ENCODE measurements around the gene POP4. TPM values are rescaled to one million over a fixed set of nuclear protein-coding genes. Genes with fewer than 3 reads are reported as not detected.
"Not testable (repeated sequence)": the region's sequence is repeated elsewhere in the genome, so short reads cannot be mapped to it uniquely, and the experiment has no call there.

Gene POP4
- total RNA-seq, 1 experiment from 2014 or later, result 129 TPM

DNA sequence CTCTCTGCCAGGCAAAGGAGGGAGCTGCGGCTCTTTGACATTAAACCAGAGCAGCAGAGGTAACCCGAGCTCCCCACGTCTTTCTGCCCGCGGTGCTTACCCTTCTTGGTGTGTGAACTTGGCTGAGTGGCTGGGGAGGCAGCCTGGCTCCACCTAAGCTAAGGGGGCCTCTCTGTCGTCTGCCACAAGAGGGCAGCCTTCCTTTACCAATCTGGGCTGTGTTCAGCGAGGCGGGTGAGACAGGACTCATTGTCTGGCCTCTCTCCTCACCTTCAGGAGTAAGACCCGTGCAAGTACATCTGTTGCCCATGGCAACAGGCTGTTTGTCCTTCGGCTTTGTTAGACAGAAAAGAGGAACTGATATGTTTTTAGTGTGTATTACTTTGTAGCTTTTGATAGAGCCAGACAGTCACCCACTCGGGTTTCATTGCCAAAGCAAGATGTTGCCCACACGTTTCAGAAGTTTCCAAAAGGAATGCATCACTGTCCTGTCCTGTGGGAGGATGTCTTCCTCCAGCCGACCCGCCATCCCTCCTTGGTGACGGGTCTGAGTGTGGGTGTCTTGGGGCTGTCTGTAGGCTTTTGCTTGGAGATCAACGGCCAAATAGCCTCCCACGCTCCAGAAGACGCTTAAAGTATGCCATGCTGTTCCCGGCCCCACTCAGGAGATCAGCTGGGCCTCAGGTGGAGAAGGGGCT is 4.6 kb downstream of the POP4 start:
- DNase-seq (ENCODE audit: low read depth), result peak; percentile 80

DNA sequence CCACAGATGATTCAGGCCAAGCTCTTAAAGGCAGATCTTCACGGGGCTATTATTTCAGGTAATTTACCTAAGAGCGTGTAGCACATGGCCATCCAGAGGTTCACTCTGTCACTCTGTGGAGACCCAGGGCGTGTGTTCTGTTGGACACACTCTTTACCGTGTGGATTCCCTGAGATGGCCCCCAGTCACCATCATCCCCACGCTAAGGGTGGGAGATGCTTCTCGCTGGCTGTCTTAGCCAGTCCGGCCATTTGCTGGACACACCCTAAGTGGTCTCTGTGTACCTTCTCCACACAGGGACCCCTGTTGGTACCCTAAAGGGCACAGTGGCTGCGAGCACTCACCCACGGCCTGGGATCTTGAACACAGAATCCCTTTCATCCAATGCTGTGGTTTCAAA is 6.0 kb downstream of the POP4 start:
- no peak for DNase-seq (ENCODE audit: low read depth)

DNA sequence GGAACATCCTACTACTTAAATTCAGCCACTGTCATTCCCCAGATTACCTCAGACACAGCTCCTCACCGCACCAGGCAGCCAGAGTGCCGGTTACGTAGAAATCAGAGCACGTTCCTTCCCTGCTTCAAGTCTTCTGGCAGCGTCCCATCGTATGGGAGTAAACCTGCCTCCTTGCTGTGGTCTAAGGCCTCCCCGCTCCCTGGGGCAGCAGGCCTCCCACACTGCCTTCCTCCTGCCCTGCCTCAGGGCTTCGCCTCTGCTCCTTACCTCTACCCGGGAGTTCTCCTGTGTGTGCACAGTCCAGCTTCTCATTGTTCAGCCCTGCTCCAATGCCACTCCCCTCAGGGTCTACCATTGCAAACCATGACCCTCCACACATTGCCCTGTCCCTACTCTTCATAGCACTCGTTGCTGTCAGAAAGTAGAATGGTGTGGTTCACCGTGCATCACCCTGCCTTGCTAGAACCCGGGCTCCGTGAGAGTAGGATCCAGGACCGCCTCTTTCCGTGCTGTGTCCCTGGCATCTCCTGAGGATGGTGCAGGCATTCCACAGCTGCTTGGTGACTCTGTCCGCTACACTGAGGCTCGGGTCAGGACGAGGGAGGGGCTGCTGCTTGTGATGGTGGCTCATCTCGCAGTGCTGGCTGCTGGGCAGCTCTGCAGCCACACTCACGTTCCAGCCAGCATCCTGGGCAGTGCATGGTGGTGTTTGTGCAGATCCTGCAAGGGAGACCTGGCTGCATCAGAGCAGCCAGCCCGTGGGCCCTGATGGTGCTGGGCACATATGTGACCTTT is 6.9 kb downstream of the POP4 start:
- no peak for DNase-seq (ENCODE audit: low read depth)

DNA sequence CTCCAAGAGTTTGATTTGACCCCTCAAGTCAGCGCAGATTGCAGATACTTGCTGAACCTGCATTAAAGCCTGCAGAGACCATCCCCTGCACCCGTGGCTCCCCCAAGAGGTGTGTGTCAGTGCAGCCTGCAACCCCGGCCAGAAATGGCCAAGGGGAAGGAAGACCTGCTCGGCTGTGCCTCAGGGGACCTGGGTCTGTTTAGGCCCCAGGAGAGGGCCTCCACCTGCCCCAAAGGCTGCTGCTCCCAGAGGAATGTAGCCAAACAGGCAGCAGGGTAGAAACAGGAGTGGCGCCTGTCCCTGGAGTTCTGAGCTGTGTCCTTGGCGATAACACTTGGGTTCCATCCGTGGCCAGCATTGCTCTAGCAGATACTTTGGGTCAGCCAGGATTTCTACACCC is 8.0 kb downstream of the POP4 start:
- no peak for DNase-seq (ENCODE audit: low read depth)

DNA sequence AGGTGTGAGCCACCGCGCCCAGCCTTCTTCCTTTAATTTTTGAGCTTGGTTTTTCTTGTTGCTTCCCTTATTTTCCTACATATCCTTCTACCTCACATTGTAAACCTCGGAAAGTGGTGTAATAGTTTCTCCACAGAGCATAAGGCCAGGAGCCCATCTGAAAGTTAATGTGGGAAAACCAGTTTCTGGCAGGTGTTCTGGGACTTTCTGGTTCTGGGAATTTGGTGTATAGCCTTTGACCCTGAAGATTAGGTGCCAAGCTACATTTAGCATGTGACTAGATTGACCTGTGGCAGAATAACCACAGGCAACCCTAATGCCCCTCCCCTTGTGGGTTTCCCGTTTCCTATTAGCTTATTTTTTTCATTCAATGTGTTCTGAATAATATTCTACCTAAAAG is 8.7 kb downstream of the POP4 start:
- no peak for DNase-seq (ENCODE audit: low read depth)

DNA sequence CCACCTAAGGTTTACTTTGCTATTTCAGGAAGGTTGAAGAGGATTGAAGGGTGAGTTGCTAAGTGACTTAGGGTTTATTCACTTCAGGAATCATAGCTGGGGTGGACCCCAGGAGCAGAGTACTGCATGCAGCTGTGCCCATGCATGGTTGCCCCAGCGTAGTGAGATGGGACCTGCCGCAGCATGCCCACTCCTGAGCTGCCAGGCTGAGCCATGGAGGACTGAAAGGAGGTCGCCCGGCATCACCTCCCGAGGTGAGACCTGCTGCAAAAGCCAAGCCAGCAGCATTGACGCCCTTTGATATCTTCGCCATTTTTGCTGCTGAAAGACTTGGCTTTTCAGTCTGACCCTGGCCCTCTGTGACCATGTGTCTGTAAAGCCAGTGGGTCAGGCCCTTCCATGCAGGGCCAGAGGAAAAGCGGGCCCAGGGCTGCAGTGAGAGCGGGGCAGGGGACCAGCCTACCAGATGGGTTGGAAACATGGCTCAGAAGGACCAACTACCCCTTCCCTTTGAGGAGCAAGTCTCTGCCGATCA is 9.9 kb downstream of the POP4 start:
- DNase-seq (ENCODE audit: low read depth), result no peak

DNA sequence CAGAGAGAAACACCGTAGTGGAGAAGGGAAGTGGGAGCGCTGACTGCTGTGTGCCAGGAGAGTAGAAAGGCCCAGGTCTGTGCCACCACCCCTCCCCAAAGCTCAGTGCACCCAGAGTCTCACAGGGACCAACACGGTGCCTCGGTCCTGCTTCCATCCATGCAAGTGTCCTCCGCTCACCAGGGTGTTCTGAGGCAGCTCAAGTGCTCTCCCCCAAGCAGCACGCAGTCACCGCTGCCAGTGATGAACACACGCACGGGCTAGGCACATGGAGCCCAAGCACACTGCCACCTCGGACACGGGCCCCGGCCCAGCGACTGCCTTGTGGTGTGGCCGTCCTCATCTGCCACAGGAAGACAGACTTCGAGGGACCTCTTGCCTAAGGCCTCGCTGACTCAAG is 10.5 kb downstream of the POP4 start:
- no peak for DNase-seq (ENCODE audit: low read depth)

DNA sequence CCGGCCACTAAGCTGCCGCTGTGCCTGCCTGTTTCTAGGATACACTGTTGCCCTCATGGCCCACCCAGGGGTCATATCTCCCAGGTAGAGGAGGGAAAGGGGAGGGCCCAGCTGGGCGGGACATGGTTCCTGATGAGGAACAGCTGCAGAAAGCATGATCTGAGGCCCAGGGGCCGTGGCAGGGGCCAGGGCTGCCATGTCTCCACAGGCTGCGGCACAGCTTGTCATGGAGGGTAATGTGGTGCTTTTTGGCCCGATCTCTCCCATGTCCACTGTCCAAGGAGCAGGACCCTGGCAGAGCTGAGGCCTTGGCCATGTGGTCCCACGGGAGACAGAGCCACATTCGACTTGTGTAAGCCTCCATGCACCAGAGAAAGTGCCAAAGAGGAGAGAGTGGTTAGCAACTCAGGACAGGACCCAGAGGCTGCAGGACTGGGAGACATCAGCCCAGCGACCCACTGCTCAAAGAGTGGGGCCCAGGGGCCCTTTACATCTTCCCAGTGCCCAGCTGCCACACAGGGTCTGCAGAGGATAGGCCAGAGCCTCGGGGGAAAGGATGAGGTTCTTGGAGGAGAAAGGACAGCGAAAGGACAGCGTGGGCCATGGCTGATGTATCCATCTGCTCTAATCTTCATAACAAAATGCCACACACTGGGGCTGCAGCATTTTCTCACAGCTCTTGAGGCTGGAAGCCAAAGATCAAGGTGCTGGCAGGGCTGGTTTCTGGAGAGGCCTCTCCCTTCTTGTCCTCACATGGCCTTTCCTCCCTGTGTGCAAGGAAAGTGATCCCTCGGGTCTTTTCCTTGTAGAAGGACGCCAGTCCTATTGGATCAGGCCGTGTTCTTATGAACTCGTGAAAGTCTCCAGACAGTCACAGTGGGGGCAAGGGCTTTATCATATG is 11.5 kb downstream of the POP4 start:
- no peak for DNase-seq (ENCODE audit: low read depth)

DNA sequence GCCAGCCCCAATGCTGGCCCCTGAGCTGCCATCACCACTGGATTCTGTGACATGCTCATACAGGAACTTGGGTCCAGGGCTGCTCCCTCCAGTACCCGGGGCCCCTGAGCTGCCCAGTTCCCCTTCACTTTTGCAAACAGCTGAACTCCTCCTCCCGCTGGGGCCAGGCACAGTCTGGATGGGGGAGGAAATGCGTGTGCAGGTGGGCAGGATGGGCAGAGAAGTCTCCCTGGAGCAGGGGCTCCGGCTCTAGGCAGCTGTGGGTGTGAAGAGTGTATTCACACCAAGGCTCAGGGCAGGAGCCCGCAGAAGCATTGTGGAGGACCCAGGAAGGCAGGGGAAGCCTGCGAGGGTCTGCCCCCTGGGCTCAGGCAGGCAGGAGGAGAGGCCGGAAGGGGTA is 12.4 kb downstream of the POP4 start:
- no peak for DNase-seq (ENCODE audit: low read depth)

DNA sequence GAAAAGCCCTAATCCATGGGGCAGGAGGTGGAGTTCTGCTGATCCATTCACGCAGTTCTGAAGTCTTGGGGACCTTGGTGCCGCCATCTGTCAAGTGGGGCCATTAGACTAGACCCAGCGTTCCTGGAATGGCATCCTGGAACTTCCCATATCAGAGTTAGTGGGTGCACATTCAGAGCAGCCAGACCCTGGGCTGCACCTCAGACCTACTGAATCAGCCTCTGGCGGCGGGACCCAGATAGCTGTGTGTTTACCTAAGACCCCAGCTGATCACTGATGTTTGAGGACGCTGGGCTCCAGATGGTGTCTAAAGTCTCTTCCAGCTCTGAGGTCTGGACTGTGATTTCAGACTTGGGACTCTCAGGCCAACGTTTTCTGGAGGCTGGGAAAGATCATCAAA is 12.8 kb downstream of the POP4 start:
- DNase-seq (ENCODE audit: low read depth), result no peak

DNA sequence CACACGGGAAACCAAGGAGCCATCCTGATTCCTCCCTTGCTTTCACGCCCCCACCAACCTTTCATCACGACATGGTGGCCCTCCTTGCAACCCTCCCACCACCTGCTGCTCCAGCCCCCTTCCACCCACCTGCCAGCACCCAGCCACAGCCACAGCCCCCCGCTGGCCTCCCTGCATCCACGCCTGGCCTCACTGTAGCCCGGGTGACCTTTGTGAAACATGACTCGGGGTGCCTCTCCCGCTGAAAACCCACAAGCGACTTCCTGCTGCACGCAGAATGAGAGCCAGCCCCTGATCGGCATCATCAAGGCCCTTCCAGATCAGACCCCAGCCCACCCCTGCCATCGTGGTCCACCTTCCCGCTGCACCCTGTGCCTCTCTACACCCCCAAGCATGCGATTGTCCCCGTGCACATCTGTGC is 14.9 kb downstream of the POP4 start:
- no peak for DNase-seq (ENCODE audit: low read depth)

DNA sequence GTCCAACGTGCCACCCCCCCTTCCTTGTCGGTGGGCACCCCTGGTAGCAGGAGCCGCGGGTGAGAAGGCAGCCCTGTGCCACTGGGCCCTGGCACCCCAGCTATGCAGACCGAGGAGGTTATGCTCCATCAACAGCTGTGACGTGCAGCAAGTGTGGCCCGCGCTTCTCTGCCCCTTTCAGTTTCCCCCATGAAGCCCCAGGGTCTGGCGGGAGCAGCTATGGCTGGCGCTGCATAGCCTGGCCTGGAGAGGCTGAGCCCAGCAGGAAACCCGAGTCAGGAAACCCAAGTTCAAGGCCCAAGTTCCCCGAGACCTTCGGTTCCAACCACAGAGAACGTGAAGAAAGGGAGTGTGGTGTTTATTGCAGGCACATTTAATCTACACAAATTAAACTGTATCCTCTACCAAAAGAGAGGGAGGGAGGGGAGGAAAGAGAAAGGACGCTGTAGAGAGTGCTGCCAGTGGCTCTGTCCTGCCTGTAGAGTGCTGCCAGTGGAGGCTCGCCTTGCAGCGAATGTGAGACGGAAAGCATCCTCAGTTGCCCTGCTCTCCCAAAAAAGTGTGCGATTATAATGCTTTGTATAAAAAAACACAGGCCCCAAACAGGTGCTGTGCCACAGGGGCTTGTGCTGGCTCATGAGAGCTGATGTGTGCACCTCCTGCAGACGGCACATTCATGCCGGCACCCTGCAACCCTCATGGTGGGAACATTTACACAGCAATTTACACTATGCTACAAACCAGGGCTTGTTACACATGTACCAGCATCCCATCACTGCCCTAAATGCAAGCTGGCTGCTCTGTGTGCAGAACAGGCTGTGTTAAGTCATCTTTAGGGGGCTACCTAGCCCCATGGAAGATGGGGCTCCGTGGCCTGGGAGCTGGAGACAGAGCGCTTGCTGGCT is 16.3 kb downstream of the POP4 start:
- DNase-seq (ENCODE audit: low read depth), result peak; percentile 70

DNA sequence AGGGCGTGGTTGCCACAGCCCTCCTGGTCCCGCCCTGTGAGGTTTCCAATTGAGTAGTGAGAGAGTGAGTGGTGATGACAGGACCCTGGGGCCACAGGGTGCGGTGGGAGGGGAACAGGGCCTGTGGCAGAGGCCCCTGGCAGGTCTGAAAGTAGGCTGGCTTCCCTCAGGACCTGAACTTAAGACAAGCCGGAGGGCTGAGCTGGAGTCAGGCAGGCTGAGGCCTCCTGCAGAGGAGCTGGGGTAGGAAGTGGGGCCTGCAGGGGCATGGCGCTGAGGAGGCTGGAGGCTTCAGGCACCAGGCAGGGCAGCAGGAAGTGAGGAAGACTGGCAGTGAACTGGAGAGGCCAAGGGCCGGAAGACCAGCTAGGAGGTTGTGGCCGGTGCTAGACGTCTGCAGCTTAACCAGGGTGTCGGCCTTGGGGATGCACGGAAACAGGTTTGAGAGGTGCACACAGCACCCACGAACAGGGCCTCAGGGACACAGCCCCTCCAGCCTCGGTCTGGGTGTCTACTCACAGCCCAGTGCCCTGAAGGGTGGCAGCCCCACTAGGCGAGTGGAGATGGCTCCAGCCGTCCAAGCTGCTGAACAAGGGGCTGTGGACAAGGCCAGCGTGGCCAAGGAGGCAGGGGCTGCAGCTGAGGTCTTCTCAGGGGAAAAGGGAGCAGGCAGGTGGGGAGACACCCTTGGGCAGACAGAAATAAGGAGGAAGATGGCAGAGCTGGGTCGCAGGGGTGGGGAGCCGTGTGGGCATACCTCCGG is 17.8 kb downstream of the POP4 start:
- DNase-seq (ENCODE audit: low read depth), result no peak

DNA sequence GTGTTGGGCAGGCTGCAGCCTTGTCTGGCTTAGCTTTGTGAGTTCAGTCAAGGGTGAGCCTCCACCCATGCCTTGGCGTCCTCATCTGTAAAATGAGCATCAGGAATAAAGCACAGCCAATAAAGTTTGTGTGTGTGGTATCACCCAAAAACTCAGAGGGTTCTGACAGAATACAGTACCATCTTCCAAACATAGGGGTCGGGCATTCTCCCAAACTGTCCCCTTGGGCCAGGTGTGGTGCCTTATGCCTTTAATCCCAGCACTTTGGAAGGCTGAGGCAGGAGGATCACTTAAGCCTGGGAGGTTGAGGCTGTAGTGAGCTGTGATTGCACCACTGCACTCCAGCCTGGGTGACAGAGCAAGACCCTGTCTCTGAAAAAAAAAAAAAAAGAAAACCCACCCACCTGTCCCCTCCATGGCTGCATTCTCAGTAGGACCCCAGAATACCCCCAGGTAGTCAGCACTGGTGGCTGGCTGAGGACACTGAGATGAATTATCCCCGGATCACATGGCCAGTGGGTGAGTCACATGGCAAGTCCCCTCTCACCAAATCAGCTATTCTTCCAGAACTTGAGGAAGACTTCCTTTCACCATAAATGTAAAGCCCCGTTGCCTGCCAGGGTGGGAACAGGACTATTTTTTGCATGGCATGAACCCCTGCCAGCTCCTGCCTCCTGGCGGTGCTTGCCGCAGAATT is 18.6 kb downstream of the POP4 start:
- peak; percentile 40 for DNase-seq (ENCODE audit: low read depth)

DNA sequence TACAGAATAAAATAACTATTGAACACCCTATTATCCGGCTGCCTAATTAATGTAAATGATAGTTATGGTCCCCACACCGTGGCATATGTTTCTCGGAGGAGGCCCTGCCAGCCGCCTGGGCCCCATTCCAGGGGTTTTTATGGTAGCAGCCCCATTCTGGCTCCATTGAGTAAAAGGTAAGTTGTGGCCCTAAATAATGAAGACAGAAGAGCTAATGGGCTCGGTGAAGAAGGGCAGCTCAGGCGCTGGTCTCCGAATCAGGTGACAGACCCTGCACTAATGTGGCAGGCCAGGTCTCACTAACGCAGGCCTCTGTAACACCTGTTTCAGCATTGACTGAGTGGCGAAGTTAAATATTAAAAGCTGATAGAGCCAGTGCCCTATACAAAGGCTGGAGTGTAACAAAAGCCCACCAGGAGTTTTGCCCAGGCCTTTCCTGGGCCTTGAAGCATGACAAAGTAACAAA is 19.1 kb downstream of the POP4 start:
- DNase-seq (ENCODE audit: low read depth), result no peak

DNA sequence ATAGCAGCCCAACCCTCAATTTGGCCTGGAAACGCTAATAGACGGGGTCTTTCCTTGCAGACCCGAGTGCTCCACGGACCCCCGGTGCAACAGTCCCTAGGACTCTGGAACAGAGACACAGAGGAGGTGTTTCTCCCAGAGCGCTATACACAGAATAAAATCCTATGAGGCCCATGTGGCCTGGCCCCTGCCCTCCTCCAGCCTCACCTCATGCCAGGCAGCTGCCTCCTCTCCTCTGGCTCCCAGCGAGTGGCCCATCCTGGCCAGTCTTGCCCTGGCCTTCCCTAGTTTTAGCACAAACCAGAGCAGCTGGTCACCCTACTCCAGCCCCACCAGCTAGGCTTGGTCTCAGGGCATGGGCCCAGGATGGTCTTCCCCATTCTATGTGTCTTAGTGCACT is 20.3 kb downstream of the POP4 start:
- no peak for DNase-seq (ENCODE audit: low read depth)

DNA sequence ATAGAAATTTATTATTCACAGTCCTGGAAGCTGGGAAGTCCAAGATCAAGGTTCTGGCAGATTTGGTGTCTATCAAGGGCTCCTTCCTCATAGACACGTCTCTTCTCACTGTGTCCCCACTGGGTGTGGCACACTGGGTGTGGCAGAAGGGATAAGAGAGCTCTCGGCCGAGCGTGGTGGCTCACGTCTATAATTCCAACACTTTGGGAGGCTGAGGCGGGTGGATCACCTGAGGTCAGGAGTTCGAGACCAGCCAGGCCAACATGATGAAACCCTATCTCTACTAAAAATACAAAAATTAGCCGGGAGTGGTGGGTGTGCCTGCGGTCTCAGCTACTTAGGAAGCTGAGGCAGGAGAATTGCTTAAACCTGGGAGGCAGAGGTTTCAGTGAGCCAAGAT is 20.7 kb downstream of the POP4 start:
- DNase-seq (ENCODE audit: low read depth), result not testable (repeated sequence)

DNA sequence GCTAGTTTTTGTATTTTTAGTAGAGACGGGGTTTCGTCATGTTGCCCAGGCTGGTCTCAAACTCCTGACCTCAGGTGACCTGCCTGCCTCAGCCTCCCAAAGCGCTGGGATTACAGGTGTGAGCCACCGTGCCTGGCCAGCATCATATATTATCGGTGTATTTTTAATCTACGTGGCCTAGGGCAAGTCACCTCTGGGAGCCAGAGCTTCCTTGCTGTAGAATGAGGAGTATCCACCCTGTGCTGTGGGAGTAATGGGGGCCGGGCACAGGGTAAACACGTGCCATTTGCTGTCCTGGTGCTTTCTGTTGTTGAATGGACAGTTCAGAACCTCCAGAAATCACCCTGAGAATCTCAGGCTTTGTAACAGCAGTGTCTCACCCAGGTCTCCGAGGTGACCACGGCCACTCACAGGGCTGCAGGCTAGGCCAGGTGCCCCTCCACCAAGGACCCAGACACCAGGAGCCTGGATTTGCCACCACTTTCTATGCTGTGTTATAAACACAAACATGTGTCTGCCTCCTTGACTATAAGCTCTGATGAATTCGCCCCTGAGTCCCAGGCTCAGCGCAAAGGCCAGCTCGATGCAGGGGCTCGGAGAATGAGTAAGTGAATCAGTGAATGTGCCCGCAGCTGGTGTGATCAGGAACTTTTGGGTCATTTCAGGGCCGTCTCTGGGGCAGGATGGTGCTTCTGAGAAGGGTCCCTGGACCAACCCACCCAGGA is 22.7 kb downstream of the POP4 start:
- no peak for DNase-seq (ENCODE audit: low read depth)
